ENCODE measurements around the gene PARP15. TPM values are rescaled to one million over a fixed set of nuclear protein-coding genes. Genes with fewer than 3 reads are reported as not detected.

Gene PARP15
- total RNA-seq, 3 donors from 2014 or later = 1.2 to 2.0 (median 1.4) TPM

DNA sequence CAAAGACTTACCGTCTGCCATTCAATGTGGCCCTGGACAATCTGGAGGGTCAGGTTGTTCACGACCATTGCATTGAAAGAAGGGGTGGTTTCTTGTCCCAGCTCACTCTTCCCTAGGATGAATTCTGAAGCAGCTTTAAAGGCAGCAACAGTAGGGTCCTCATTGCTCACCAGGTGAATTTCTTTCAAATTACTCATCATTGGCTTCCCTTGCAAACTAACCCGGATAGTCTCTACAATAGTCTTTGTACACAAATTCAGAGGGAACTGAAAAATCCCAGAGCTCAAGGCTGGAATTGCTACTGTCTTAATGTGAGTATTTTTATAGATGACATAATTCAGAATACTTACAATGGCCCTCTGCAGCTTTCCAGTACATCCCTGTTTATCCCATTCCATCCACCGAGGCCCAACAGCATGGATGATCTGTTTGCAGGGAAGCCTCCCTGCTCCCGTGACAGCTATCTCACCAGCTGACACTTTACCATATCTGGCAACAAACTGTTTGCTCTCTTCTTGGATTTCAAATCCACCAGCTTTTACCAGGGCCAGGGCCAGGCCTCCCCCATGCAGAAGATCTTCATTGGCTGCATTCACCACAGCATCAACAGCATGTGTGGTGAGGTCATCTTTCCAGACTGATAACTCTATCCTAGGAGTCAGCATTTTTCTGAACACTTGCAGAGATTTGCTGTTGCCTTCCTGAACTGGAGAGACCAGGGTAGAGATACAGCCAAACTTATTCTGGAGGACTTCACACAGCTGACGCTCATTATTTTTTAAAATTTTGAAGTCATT lies 22.0 kb upstream of the PARP15 start:
- H3K36me3 ChIP-seq (ENCODE audit: low read depth) = no peaks in the 10 kb centered on the region
- TF ChIP-seq, protein P1, sequence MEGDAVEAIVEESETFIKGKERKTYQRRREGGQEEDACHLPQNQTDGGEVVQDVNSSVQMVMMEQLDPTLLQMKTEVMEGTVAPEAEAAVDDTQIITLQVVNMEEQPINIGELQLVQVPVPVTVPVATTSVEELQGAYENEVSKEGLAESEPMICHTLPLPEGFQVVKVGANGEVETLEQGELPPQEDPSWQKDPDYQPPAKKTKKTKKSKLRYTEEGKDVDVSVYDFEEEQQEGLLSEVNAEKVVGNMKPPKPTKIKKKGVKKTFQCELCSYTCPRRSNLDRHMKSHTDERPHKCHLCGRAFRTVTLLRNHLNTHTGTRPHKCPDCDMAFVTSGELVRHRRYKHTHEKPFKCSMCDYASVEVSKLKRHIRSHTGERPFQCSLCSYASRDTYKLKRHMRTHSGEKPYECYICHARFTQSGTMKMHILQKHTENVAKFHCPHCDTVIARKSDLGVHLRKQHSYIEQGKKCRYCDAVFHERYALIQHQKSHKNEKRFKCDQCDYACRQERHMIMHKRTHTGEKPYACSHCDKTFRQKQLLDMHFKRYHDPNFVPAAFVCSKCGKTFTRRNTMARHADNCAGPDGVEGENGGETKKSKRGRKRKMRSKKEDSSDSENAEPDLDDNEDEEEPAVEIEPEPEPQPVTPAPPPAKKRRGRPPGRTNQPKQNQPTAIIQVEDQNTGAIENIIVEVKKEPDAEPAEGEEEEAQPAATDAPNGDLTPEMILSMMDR (IDR thresholded peaks at IDR 0.05) = no peak
- H3K4me1 ChIP-seq (ENCODE audit: low read depth) = no peaks in the 10 kb centered on the region
- no peak overlapping the region for H3K4me3 ChIP-seq
- intact Hi-C loops (cut with DNase I, micrococcal nuclease) = no loop called here
- no peak for DNase-seq
- H3K9me3 ChIP-seq = no peaks in the 10 kb centered on the region
- ATAC-seq = no peak

GRCh38 chr3:122557356-122557755 lies 20.1 kb upstream of the PARP15 start:
- intact Hi-C loops (cut with DNase I, micrococcal nuclease) = no loop called here
- Histone ChIP-seq H3K4me1 (ENCODE audit: low read depth) (no peaks in the 10 kb centered on the region), H3K9me3 (no peaks in the 10 kb centered on the region), H3K4me3 (no peak overlapping the region), H3K36me3 (ENCODE audit: low read depth) (no peaks in the 10 kb centered on the region)
- no peak for ATAC-seq
- DNase-seq = no peak
- TF ChIP-seq, protein P1 (IDR thresholded peaks at IDR 0.05) = no peak

- Histone ChIP-seq H3K4me3 (no peak overlapping the region), H3K4me1 (ENCODE audit: low read depth) (peaks cover 10% of the 10 kb centered on the region), H3K9me3 (no peaks in the 10 kb centered on the region), H3K36me3 (ENCODE audit: low read depth) (no peaks in the 10 kb centered on the region)
- intact Hi-C loops (cut with DNase I, micrococcal nuclease) = no loop called here
- TF ChIP-seq, protein P1 (IDR thresholded peaks at IDR 0.05) = no peak
- DNase-seq (no peak), ATAC-seq (no peak)
Observed at GRCh38 chr3:122558605-122559004, 18.8 kb upstream of the PARP15 start.

DNA sequence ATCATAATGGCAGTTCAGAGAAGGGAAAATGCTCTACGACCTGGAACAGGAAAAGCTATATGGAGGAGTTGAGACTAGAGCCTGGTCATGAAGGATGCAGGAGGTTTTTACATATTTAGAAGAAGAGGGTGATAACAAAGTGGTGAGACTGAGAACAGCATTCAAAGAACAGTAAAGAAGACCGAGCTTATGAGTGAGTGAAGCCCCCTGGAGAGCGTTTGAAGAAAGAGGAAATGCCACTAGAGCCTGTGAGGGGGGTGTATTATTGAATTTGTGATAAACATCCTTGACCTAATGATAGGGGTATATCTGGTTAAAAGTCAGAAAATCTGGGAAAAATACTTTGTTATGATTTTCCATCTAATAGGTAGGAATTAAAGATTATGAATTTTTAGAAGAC lies 17.5 kb upstream of the PARP15 start:
- Histone ChIP-seq H3K9me3 (no peaks in the 10 kb centered on the region), H3K4me1 (ENCODE audit: low read depth) (peaks cover 10% of the 10 kb centered on the region), H3K36me3 (ENCODE audit: low read depth) (no peaks in the 10 kb centered on the region), H3K4me3 (no peak overlapping the region)
- no peak for DNase-seq
- TF ChIP-seq, protein P1 (IDR thresholded peaks at IDR 0.05) = no peak
- intact Hi-C loops (cut with DNase I, micrococcal nuclease) = loop anchor here (5.0 kb wide), 2 partner anchors 117 to 122 kb away; partner anchors contain the start of gene PARP14 (in 1 of the 2)
- no peak for ATAC-seq

GRCh38 chr3:122560680-122561079 lies 16.8 kb upstream of the PARP15 start:
- intact Hi-C loops (cut with DNase I, micrococcal nuclease) = loop anchor here (5.0 kb wide), 2 partner anchors 117 to 122 kb away; partner anchors contain the start of gene PARP14 (in 1 of the 2)
- peak; percentile 28 for ATAC-seq
- TF ChIP-seq, protein P1 (IDR thresholded peaks at IDR 0.05) = peak; percentile 35

More at GRCh38 chr3:122560680-122561079, 16.8 kb upstream of the PARP15 start:
- no peaks in the 10 kb centered on the region for H3K9me3 ChIP-seq
- DNase-seq = peak in 1 of 3 donors; percentile 84
- H3K36me3 ChIP-seq (ENCODE audit: low read depth) = no peaks in the 10 kb centered on the region
- H3K4me1 ChIP-seq (ENCODE audit: low read depth) = peaks cover 13% of the 10 kb centered on the region
- no peak overlapping the region for H3K4me3 ChIP-seq

All from mucosa of descending colon (tissue), 3 donors.